ENCODE data around the gene AP1G1.

AP1G1 gene

DNA sequence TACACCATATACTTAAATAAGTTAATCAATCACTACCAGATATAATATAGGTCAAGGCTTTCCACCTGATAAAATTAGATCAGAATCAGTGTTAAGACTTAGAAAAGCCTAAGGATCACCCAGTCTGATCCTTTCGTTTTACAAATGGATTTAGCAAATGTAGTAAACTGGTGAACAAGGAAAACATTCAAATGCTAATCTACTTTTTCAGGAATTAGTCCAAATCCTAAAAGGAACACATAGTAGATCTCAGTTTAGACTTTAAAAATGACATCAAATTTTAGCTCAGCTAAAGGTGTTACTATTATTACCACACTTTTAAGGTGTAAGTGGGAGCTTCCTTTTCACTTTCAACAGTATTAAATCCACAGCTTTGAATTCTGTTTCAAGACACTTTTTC is 96.1 kb downstream of the AP1G1 start:
- H3K36me3 ChIP-seq (replicated peaks), result peaks cover 4% of the 10 kb centered on the region
- H3K27me3 ChIP-seq (replicated peaks), result no peaks in the 10 kb centered on the region

DNA sequence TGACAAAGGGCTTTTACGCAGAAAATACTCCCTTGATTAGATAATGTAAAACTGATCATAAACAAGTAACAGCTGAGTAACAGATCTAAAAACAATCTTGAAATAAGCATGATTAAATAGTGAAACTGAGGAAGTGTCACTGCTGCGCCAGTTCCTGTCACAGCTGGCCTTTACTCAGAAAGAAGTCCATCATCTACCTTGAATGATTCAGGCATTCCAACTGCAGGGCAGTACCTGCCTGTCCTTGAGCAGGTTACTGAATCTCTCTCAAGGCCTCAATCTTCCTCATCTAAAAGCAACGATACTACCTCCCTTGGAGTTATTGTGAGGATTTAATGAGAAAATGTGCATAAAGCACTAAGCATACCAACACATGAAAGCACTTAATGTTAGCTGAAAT is 96.8 kb downstream of the AP1G1 start:
- no peaks in the 10 kb centered on the region for H3K27me3 ChIP-seq (replicated peaks)
- DNase-seq, result no peak
- H3K36me3 ChIP-seq (replicated peaks), result peaks cover 4% of the 10 kb centered on the region
- H3K4me3 ChIP-seq (ENCODE audit: low read depth, low read length), result no peak overlapping the region
- H3K27ac ChIP-seq, result no peak overlapping the region
- TF ChIP-seq, protein P1, sequence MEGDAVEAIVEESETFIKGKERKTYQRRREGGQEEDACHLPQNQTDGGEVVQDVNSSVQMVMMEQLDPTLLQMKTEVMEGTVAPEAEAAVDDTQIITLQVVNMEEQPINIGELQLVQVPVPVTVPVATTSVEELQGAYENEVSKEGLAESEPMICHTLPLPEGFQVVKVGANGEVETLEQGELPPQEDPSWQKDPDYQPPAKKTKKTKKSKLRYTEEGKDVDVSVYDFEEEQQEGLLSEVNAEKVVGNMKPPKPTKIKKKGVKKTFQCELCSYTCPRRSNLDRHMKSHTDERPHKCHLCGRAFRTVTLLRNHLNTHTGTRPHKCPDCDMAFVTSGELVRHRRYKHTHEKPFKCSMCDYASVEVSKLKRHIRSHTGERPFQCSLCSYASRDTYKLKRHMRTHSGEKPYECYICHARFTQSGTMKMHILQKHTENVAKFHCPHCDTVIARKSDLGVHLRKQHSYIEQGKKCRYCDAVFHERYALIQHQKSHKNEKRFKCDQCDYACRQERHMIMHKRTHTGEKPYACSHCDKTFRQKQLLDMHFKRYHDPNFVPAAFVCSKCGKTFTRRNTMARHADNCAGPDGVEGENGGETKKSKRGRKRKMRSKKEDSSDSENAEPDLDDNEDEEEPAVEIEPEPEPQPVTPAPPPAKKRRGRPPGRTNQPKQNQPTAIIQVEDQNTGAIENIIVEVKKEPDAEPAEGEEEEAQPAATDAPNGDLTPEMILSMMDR (IDR thresholded peaks at IDR 0.05; ENCODE audit: low read depth, low read length, missing control alignments), result no peak
- in situ Hi-C loops (cut with HindIII; ENCODE audit: low pct_ligation_motif_present, low sequenced_read_pairs), result no loop called here

More for the DNA sequence above, 96.1 kb downstream of the AP1G1 start:
- TF ChIP-seq, protein P1 (IDR thresholded peaks at IDR 0.05; ENCODE audit: low read depth, low read length, missing control alignments), result no peak
- H3K27ac ChIP-seq, result no peak overlapping the region
- in situ Hi-C loops (cut with HindIII; ENCODE audit: low pct_ligation_motif_present, low sequenced_read_pairs), result no loop called here
- no peak for DNase-seq
- H3K4me3 ChIP-seq (ENCODE audit: low read depth, low read length), result no peak overlapping the region

DNA sequence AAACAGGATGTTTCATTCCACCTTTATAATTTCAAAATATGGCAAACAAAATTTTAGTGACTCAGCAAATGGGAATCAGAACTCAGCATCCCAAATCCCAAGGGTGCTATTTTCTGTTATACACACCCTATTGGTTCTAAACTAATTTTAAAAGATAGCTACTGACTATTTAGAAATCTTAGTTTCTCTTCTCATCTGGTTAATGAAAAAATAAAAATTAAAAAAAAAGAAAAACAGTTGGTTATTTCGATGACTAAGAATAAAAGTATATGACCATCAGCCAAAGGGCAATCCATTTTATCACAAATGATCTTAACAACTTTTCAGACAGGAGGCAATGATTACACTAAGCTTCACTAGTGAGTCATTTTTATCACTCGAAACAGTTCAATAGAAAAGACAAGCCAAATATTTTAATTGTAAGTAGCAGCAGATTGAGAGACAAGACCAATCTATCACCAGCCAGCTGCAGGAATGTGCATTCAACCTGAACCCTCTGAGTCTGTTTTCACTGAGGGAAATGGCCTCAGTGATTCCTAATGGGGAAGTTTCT is 99.3 kb downstream of the AP1G1 start:
- in situ Hi-C loops (cut with HindIII; ENCODE audit: low pct_ligation_motif_present, low sequenced_read_pairs), result no loop called here
- DNase-seq, result no peak
- H3K36me3 ChIP-seq (replicated peaks), result peaks cover 1% of the 10 kb centered on the region

DNA sequence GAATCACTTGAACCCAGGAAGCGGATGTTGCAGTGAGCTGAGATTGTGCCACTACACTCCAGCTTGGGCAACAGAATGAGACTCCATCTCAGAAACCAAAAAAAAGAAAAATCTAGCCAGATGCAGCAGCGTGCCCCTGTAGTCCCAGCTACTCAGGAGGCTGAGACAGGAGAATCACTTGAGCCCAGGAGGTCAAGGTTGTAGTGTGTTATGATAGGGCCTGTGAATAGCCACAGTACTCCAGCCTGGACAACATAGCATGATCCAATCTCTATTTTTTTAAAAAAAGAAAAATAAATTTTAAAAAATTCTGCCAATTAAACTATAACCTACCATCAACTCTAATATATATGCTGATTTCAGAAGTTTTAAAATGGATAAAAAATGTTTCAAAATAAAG is 99.9 kb downstream of the AP1G1 start:
- no peak overlapping the region for H3K4me3 ChIP-seq (ENCODE audit: low read depth, low read length)
- no peak for DNase-seq
- TF ChIP-seq, protein P1 (IDR thresholded peaks at IDR 0.05; ENCODE audit: low read depth, low read length, missing control alignments), result no peak
- no peaks in the 10 kb centered on the region for H3K27me3 ChIP-seq (replicated peaks)
- H3K36me3 ChIP-seq (replicated peaks), result no peaks in the 10 kb centered on the region
- no peak overlapping the region for H3K27ac ChIP-seq
- in situ Hi-C loops (cut with HindIII; ENCODE audit: low pct_ligation_motif_present, low sequenced_read_pairs), result no loop called here

More for the DNA sequence above, 99.3 kb downstream of the AP1G1 start:
- no peaks in the 10 kb centered on the region for H3K27me3 ChIP-seq (replicated peaks)
- H3K27ac ChIP-seq, result no peak overlapping the region
- TF ChIP-seq, protein P1 (IDR thresholded peaks at IDR 0.05; ENCODE audit: low read depth, low read length, missing control alignments), result no peak
- H3K4me3 ChIP-seq (ENCODE audit: low read depth, low read length), result no peak overlapping the region

DNA sequence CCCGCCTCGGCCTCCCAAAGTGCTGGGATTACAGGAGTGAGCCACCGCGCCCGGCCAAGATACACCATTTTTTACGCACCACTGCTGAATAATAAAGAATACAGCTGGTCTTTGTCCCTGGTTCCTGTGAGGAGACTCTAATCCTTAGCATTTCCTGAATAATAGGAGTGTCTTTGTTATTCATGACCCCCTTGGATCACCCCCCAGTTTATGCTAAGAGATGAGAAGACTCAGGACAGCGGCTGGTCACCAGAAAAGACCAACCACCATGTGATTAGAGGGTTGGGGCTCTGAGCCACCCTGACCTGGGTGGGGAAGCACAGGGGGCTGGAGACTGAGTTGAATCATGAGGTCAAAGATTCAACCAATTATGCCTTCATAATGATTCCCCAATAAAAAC is 101.4 kb downstream of the AP1G1 start:
- no peaks in the 10 kb centered on the region for H3K27me3 ChIP-seq (replicated peaks)
- no peak for DNase-seq
- TF ChIP-seq, protein P1 (IDR thresholded peaks at IDR 0.05; ENCODE audit: low read depth, low read length, missing control alignments), result no peak
- in situ Hi-C loops (cut with HindIII; ENCODE audit: low pct_ligation_motif_present, low sequenced_read_pairs), result no loop called here
- no peak overlapping the region for H3K4me3 ChIP-seq (ENCODE audit: low read depth, low read length)
- H3K36me3 ChIP-seq (replicated peaks), result no peaks in the 10 kb centered on the region
- H3K27ac ChIP-seq, result no peak overlapping the region

DNA sequence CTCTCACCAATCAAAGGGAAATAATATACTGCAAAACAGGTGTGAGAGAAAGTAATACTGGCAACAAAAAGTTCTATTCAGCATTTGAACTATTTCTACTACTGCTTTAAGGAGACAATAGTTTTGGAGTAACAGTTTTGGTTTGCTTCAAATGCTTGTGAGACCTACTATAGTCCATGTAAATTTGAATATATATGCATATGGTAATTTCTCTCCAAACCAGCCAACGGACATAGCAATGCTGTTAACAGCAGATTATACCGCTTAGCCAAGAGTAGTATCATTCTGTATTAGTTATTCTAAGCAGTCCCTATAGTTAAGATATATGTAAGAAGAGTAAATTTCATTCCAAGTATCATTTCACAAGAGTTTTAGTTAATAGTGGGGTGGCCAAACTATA is 102.6 kb downstream of the AP1G1 start:
- in situ Hi-C loops (cut with HindIII; ENCODE audit: low pct_ligation_motif_present, low sequenced_read_pairs), result no loop called here
- DNase-seq, result no peak
- Histone ChIP-seq H3K4me3 (ENCODE audit: low read depth, low read length) (no peak overlapping the region), H3K27me3 (replicated peaks) (no peaks in the 10 kb centered on the region), H3K36me3 (replicated peaks) (no peaks in the 10 kb centered on the region), H3K27ac (no peak overlapping the region)
- TF ChIP-seq, protein P1 (IDR thresholded peaks at IDR 0.05; ENCODE audit: low read depth, low read length, missing control alignments), result no peak

Data from brain microvascular endothelial cell (primary cell).